ENCODE data around the gene SMARCB1.

Gene SMARCB1

GRCh38 chr22:23882370-23882769 lies 95.6 kb downstream of the SMARCB1 start:
- no peak overlapping the region for H3K27ac Mint-ChIP-seq
- H3K9me3 Mint-ChIP-seq = no peaks in the 10 kb centered on the region
- no peaks in the 10 kb centered on the region for H3K4me1 Mint-ChIP-seq (ENCODE audit: low read depth)
- no peaks in the 10 kb centered on the region for H3K27me3 Mint-ChIP-seq
- no peak overlapping the region for H3K4me3 Mint-ChIP-seq
- H3K36me3 Mint-ChIP-seq (ENCODE audit: low read depth) = no peaks in the 10 kb centered on the region
- intact Hi-C loops (cut with micrococcal nuclease) = no loop called here

- peaks cover 4% of the 10 kb centered on the region for H3K4me1 Mint-ChIP-seq (ENCODE audit: low read depth)
- H3K27ac Mint-ChIP-seq = no peak overlapping the region
- no peaks in the 10 kb centered on the region for H3K36me3 Mint-ChIP-seq (ENCODE audit: low read depth)
- H3K4me3 Mint-ChIP-seq = no peak overlapping the region
- intact Hi-C loops (cut with micrococcal nuclease) = no loop called here
- H3K27me3 Mint-ChIP-seq = no peaks in the 10 kb centered on the region
- H3K9me3 Mint-ChIP-seq = no peaks in the 10 kb centered on the region
Measured at GRCh38 chr22:23883658-23884057, 96.9 kb downstream of the SMARCB1 start.

- Mint-ChIP-seq H3K36me3 (ENCODE audit: low read depth) (no peaks in the 10 kb centered on the region), H3K27ac (no peak overlapping the region), H3K4me1 (ENCODE audit: low read depth) (peaks cover 5% of the 10 kb centered on the region), H3K4me3 (no peak overlapping the region), H3K9me3 (no peaks in the 10 kb centered on the region), H3K27me3 (no peaks in the 10 kb centered on the region)
- intact Hi-C loops (cut with micrococcal nuclease) = no loop called here
Measured at GRCh38 chr22:23884140-23884539, 97.4 kb downstream of the SMARCB1 start.

All from dendritic cell treated with granulocyte-macrophage colony-stimulating factor and Interleukin-4, amounts not matched to agents 40 ng/mL and 50 ng/mL, for 4 days (primary cell).